Measurements from ENCODE around the gene ASGR2. TPM values are rescaled to one million over a fixed set of nuclear protein-coding genes. Genes with fewer than 3 reads are reported as not detected.
"Not testable (repeated sequence)": the region's sequence is repeated elsewhere in the genome, so short reads cannot be mapped to it uniquely, and the experiment has no call there.

Gene ASGR2, protein sequence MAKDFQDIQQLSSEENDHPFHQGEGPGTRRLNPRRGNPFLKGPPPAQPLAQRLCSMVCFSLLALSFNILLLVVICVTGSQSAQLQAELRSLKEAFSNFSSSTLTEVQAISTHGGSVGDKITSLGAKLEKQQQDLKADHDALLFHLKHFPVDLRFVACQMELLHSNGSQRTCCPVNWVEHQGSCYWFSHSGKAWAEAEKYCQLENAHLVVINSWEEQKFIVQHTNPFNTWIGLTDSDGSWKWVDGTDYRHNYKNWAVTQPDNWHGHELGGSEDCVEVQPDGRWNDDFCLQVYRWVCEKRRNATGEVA
- not detected in 3 replicates for polyA plus RNA-seq
- not detected for polyA plus RNA-seq (2011; ENCODE audit: low read depth)
- not detected in 2 replicates for polyA plus RNA-seq (2011; cell fraction: cytosol; rRNA removed)
- polyA plus RNA-seq (2011; cell fraction: nucleus; rRNA removed) = not detected in 2 replicates
- 0.32 TPM in 1 of 2 replicates, not detected in the other for polyA plus RNA-seq (2012; ENCODE audit: low replicate concordance)
- not detected in 3 replicates for polyA minus RNA-seq
- not detected for polyA minus RNA-seq (2011; cell fraction: cytosol; rRNA and poly(A)+ RNA removed)
- not detected in 2 replicates for polyA minus RNA-seq (2011; cell fraction: nucleus; rRNA and poly(A)+ RNA removed)

DNA sequence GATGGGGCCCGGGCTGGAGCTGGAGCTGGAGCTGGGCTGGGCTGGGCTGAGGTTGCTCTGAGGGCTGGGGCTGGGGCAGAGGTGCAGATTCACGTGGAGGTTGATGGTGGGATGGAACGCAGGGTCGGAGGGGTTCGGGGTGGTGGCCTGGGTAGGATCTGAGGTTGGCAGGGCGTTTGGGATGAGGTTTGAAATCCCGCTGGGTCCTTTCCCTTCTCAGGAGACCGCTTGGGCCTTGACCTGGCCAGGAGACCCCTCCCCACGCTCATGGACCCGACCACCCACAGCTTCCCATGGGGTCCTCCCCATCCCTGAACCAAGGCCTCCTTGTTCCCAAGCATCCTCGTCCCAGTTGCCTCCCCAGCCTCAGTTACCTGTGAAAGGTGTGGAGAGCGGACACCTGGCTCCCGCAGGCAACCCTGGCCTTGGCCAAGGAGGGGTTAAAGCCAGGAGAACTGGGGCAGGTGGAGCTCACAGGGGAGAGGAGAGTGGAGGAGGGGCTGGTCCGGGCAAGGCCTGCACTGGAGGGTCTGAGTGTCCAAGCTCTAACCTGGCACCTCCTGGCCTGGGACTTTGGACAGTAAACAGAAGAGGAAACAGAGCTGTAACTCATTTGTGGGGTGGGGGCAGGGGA, at the start of gene ASGR2:
Gene ASGR2, minus strand, starts transcription at position 582 of the 634 bp plus-strand sequence. CDS start 582 bp downstream, outside the sequence.
- DNase-seq (ENCODE audit: low read depth, low spot score) (no peak), FAIRE-seq (no peak)
- Histone ChIP-seq H3K9me1 (ENCODE audit: control insufficient read depth, extremely low read depth, insufficient read depth, low read length) (no peaks in the 10 kb centered on the region), H3K27me3 (ENCODE audit: control insufficient read depth, extremely low read depth, insufficient read depth, low read length) (no peaks in the 10 kb centered on the region), H3K4me1 (ENCODE audit: control insufficient read depth, extremely low read depth, insufficient read depth, low read length) (no peaks in the 10 kb centered on the region), H3K9me3 (ENCODE audit: control insufficient read depth, low read depth, low read length) (no peaks in the 10 kb centered on the region), H4K20me1 (ENCODE audit: control insufficient read depth, extremely low read depth, insufficient read depth, low read length) (no peaks in the 10 kb centered on the region), H3K27ac (ENCODE audit: control insufficient read depth, insufficient read depth, low read length) (no peak within 1 kb of the TSS), H3K79me2 (ENCODE audit: control insufficient read depth, insufficient read depth, low read length) (no peaks in the 10 kb centered on the region), H3K36me3 (ENCODE audit: control insufficient read depth in 2 of 2, extremely low read depth in 1 of 2, insufficient read depth in 2 of 2, low read length in 2 of 2) (no peaks in the 10 kb centered on the region), H3K4me2 (ENCODE audit: control insufficient read depth, extremely low read depth, insufficient read depth, low read depth, low read length) (no peak within 1 kb of the TSS), H3K4me3 (ENCODE audit: control insufficient read depth in 2 of 3, extremely low read depth in 1 of 3, insufficient read depth in 2 of 3, low read depth in 1 of 3, low read length in 3 of 3) (no peak within 1 kb of the TSS), H3K9ac (ENCODE audit: control insufficient read depth, extremely low read depth, insufficient read depth, low read length) (no peak within 1 kb of the TSS), H2AFZ (ENCODE audit: control insufficient read depth, low read length) (no peak within 1 kb of the TSS)
- TF ChIP-seq, protein P1, sequence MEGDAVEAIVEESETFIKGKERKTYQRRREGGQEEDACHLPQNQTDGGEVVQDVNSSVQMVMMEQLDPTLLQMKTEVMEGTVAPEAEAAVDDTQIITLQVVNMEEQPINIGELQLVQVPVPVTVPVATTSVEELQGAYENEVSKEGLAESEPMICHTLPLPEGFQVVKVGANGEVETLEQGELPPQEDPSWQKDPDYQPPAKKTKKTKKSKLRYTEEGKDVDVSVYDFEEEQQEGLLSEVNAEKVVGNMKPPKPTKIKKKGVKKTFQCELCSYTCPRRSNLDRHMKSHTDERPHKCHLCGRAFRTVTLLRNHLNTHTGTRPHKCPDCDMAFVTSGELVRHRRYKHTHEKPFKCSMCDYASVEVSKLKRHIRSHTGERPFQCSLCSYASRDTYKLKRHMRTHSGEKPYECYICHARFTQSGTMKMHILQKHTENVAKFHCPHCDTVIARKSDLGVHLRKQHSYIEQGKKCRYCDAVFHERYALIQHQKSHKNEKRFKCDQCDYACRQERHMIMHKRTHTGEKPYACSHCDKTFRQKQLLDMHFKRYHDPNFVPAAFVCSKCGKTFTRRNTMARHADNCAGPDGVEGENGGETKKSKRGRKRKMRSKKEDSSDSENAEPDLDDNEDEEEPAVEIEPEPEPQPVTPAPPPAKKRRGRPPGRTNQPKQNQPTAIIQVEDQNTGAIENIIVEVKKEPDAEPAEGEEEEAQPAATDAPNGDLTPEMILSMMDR (optimal IDR thresholded peaks at IDR 0.05 in 1 of 3, IDR thresholded peaks at IDR 0.05 in 1 of 3, conservative IDR thresholded peaks at IDR 0.05 in 1 of 3; ENCODE audit: extremely low read depth in 1 of 3, insufficient read depth in 2 of 3, low read length in 3 of 3) = no peak
- no peak for TF ChIP-seq EZH2 (IDR thresholded peaks at IDR 0.05; ENCODE audit: low read length)
- dilution Hi-C loops (cut with MboI; ENCODE audit: extremely low pct_ligation_motif_present, low sequenced_read_pairs) = no loop called here

DNA sequence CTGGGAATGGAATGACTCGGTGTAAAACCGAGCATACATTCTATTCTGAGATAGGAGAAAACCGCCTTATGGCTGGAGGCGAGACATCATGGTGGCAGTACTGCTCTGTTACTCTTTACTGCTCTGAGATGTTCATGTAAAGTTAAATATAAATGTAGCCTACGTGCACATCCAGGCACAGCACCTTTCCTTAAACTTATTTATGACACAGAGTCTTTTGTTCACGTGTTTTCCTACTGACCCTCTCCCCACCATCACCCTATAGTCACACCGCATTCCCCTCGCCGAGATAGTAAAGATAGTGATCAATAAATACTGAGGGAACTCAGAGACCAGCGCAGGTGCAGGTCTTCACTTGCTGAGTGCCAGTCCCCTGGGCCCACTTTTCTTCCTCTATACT, 44.9 kb upstream of the ASGR2 start:
- DNase-seq (ENCODE audit: low read depth, low spot score); H3K27ac ChIP-seq (ENCODE audit: control insufficient read depth, insufficient read depth, low read length); H3K4me1 ChIP-seq (ENCODE audit: control insufficient read depth, extremely low read depth, insufficient read depth, low read length); H3K79me2 ChIP-seq (ENCODE audit: control insufficient read depth, insufficient read depth, low read length); H3K9ac ChIP-seq (ENCODE audit: control insufficient read depth, extremely low read depth, insufficient read depth, low read length); H2AFZ ChIP-seq (ENCODE audit: control insufficient read depth, low read length); H3K4me2 ChIP-seq (ENCODE audit: control insufficient read depth, extremely low read depth, insufficient read depth, low read depth, low read length); H3K4me3 ChIP-seq (ENCODE audit: control insufficient read depth in 2 of 3, extremely low read depth in 1 of 3, insufficient read depth in 2 of 3, low read depth in 1 of 3, low read length in 3 of 3); H4K20me1 ChIP-seq (ENCODE audit: control insufficient read depth, extremely low read depth, insufficient read depth, low read length); H3K9me1 ChIP-seq (ENCODE audit: control insufficient read depth, extremely low read depth, insufficient read depth, low read length); H3K36me3 ChIP-seq (ENCODE audit: control insufficient read depth in 2 of 2, extremely low read depth in 1 of 2, insufficient read depth in 2 of 2, low read length in 2 of 2); FAIRE-seq; dilution Hi-C loops (cut with MboI; ENCODE audit: extremely low pct_ligation_motif_present, low sequenced_read_pairs); H3K27me3 ChIP-seq (ENCODE audit: control insufficient read depth, extremely low read depth, insufficient read depth, low read length); H3K9me3 ChIP-seq (ENCODE audit: control insufficient read depth, low read depth, low read length): not testable (repeated sequence)

DNA sequence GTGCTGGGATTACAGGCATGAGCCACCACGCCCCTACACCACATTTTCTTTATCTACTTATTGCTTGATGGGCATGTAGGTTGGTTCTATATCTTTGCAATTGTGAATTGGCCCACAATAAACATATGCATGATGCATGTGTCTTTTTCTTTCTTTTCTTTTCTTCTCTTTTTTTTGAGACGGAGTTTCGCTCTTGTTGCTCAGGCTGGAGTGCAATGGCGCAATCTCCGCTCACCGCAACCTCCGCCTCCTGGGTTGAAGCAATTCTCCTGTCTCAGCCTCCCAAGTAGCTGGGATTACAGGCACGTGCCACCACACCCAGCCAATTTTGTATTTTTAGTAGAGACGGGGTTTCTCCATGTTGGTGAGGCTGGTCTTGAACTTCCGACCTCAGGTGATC, 43.8 kb upstream of the ASGR2 start:
- H3K4me3 ChIP-seq (ENCODE audit: control insufficient read depth in 2 of 3, extremely low read depth in 1 of 3, insufficient read depth in 2 of 3, low read depth in 1 of 3, low read length in 3 of 3); FAIRE-seq; H3K9me3 ChIP-seq (ENCODE audit: control insufficient read depth, low read depth, low read length); dilution Hi-C loops (cut with MboI; ENCODE audit: extremely low pct_ligation_motif_present, low sequenced_read_pairs); H4K20me1 ChIP-seq (ENCODE audit: control insufficient read depth, extremely low read depth, insufficient read depth, low read length); H3K27me3 ChIP-seq (ENCODE audit: control insufficient read depth, extremely low read depth, insufficient read depth, low read length); H3K9me1 ChIP-seq (ENCODE audit: control insufficient read depth, extremely low read depth, insufficient read depth, low read length); H3K9ac ChIP-seq (ENCODE audit: control insufficient read depth, extremely low read depth, insufficient read depth, low read length); H3K4me2 ChIP-seq (ENCODE audit: control insufficient read depth, extremely low read depth, insufficient read depth, low read depth, low read length); H3K4me1 ChIP-seq (ENCODE audit: control insufficient read depth, extremely low read depth, insufficient read depth, low read length); H3K79me2 ChIP-seq (ENCODE audit: control insufficient read depth, insufficient read depth, low read length); DNase-seq (ENCODE audit: low read depth, low spot score); H3K36me3 ChIP-seq (ENCODE audit: control insufficient read depth in 2 of 2, extremely low read depth in 1 of 2, insufficient read depth in 2 of 2, low read length in 2 of 2); H3K27ac ChIP-seq (ENCODE audit: control insufficient read depth, insufficient read depth, low read length); H2AFZ ChIP-seq (ENCODE audit: control insufficient read depth, low read length): not testable (repeated sequence)

Measured in keratinocyte (primary cell).